ENCODE data around the gene BTBD8.

DNA sequence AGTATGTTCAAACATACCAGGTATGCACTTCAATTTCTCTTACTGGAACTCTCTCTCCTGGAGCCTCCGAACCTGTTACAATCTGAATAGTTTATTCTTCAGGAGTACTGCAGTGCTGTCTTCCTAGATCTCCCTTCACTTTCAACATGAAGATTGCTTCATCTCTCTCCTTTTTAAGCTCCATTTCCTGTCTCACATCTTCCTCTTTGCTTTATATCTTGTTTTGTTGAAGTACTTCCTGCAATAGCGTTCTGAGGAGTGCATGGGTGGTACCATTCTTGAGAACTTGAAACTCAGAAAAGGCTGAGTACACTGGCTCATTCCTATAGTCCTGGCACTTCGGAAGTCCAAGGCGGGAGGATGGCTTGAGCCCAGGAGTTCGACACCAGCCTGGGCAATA is 121.8 kb downstream of the BTBD8 start:
- TF ChIP-seq, protein P1, sequence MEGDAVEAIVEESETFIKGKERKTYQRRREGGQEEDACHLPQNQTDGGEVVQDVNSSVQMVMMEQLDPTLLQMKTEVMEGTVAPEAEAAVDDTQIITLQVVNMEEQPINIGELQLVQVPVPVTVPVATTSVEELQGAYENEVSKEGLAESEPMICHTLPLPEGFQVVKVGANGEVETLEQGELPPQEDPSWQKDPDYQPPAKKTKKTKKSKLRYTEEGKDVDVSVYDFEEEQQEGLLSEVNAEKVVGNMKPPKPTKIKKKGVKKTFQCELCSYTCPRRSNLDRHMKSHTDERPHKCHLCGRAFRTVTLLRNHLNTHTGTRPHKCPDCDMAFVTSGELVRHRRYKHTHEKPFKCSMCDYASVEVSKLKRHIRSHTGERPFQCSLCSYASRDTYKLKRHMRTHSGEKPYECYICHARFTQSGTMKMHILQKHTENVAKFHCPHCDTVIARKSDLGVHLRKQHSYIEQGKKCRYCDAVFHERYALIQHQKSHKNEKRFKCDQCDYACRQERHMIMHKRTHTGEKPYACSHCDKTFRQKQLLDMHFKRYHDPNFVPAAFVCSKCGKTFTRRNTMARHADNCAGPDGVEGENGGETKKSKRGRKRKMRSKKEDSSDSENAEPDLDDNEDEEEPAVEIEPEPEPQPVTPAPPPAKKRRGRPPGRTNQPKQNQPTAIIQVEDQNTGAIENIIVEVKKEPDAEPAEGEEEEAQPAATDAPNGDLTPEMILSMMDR (conservative IDR thresholded peaks at IDR 0.05; ENCODE audit: low read length): no peak
- no peak for TF ChIP-seq EZH2phosphoT487 (IDR thresholded peaks at IDR 0.05; ENCODE audit: borderline replicate concordance, low read depth, low read length)

Measured in OCI-LY7 (cell line).